Caco-2 (cell line): ENCODE results near the gene C18orf63. TPM values are rescaled to one million over a fixed set of nuclear protein-coding genes. Genes with fewer than 3 reads are reported as not detected.

Source experiments
- BruUV-seq: library from RNA; stranded (reverse); fragments of 400-500 nt; replicated peaks from 2 replicates; lab custom pipeline; 2021; lab: Mats Ljungman, UMichigan
- CTCF ChIA-PET: fragments of 300-600 bp; sonication (Branson Sonifier 250); formaldehyde crosslinking; loops from one replicate; lab custom pipeline; 2022; ENCODE audit warnings: antibody characterized with exemption; lab: Charles Lee
- POLR2A ChIA-PET: fragments of 300-600 bp; sonication (Branson Sonifier 250); formaldehyde crosslinking; loops from one replicate; lab custom pipeline; 2022; ENCODE audit warnings: antibody characterized with exemption; lab: Charles Lee
- DNase-seq, 2 experiments: peaks; one replicate each; pipeline versions ENCODE4 v3.0.0 to v3.0.0-alpha.2; 2020 to 2022
- H3K27me3 ChIP-seq: replicated peaks from 2 replicates; pipeline ENCODE4 v1.6.0; 2011; ENCODE audit warnings: low read length; ENCODE audit not compliant: control insufficient read depth, insufficient read depth
- H3K36me3 ChIP-seq: 2 replicates; pipeline ENCODE4 v1.5.1; 2011; ENCODE audit warnings: low read length; ENCODE audit not compliant: control insufficient read depth, insufficient read depth
- H3K4me1 ChIP-seq: fragments of 250-450 bp; sonication (Bioruptor Pico); 2 replicates; pipeline ENCODE4 v1.5.1; 2020; ENCODE audit warnings: mild to moderate bottlenecking
- H3K4me3 ChIP-seq: 2 replicates; pipeline ENCODE4 v1.5.1; 2011; ENCODE audit warnings: low read depth, mild to moderate bottlenecking, control low read depth, low read length
- H3K9me3 ChIP-seq: fragments of 250-450 bp; sonication (Bioruptor Pico); 2 replicates; pipeline ENCODE4 v1.5.1; 2020; ENCODE audit warnings: mild to moderate bottlenecking, moderate library complexity
- H3K27ac Mint-ChIP-seq: one replicate; pipeline ENCODE4 v1.8.0; 2022; ENCODE audit warnings: mixed read lengths; ENCODE audit not compliant: unreplicated experiment
- H3K27me3 Mint-ChIP-seq: one replicate; pipeline ENCODE4 v1.8.0; 2022; ENCODE audit warnings: mixed read lengths; ENCODE audit not compliant: insufficient read depth, unreplicated experiment
- H3K36me3 Mint-ChIP-seq: one replicate; pipeline ENCODE4 v1.8.0; 2022; ENCODE audit warnings: mild to moderate bottlenecking, mixed read lengths; ENCODE audit not compliant: insufficient read depth, unreplicated experiment
- H3K4me1 Mint-ChIP-seq: one replicate; pipeline ENCODE4 v1.8.0; 2022; ENCODE audit warnings: low read depth, mixed read lengths; ENCODE audit not compliant: unreplicated experiment
- H3K4me3 Mint-ChIP-seq: one replicate; pipeline ENCODE4 v1.8.0; 2022; ENCODE audit warnings: mild to moderate bottlenecking, moderate library complexity, mixed read lengths; ENCODE audit not compliant: unreplicated experiment
- H3K9me3 Mint-ChIP-seq: one replicate; pipeline ENCODE4 v1.8.0; 2022; ENCODE audit warnings: mixed read lengths; ENCODE audit not compliant: unreplicated experiment
- intact Hi-C: fragments of 100-400 bp; cut with micrococcal nuclease; formaldehyde crosslinking; loops from one replicate; pipeline ENCODE4 v1.10.0; 2022; ENCODE audit not compliant: unreplicated experiment
- total RNA-seq: library from RNA; stranded (reverse); gene quantifications from 2 replicates; pipeline ENCODE4 v1.2.3, GENCODE V29; 2022
- TF ChIP-seq, protein P1 (sequence below), 2 experiments: fragments of 200-600 bp in 1 of 2; IDR thresholded peaks; 1 replicate in 1 of 2; 2 replicates in 1 of 2; pipeline versions ENCODE4 v1.5.1 to v1.8.0; 2011 to 2022; ENCODE audit warnings: antibody characterized with exemption in 1 of 2, control low read depth in 1 of 2, inconsistent platforms in 1 of 2, low read depth in 1 of 2, low read length in 1 of 2, mild to moderate bottlenecking in 1 of 2, moderate library complexity in 1 of 2; ENCODE audit not compliant: insufficient read depth in 1 of 2, severe bottlenecking in 1 of 2, unreplicated experiment in 1 of 2

C18orf63 gene
- total RNA-seq, 1 experiment from 2014 or later: not detected

DNA sequence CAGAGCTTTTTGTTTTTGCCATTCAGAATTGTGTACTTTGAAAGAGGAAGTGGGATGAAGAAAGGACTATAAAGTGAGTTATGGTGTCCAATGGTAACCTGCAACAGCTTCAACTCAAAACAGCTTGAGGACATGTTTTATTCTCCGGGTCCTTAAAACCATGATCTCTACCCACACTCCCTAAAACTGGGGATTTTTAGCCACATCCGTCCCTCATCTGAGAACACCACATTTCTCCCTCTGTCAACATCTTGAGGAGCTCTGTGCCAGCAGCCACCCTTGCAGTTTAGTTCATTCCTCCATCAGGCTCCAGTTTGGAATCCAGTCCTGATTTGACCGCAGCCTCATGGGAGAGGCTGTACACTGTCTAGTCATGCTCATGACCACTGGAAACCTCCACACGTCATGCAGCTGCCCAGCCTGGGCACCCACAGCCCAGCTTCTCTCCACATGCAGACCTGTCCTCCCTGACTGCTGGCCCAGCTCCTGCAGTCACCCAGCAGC, 62.6 kb downstream of the C18orf63 start:
- H3K4me1 Mint-ChIP-seq: no peaks in the 10 kb centered on the region
- Histone ChIP-seq H3K9me3 (no peaks in the 10 kb centered on the region), H3K4me3 (no peak overlapping the region), H3K36me3 (no peaks in the 10 kb centered on the region), H3K27me3 (no peaks in the 10 kb centered on the region), H3K4me1 (no peaks in the 10 kb centered on the region)
- no peak for DNase-seq
- H3K27me3 Mint-ChIP-seq: no peaks in the 10 kb centered on the region
- no peaks in the 10 kb centered on the region for H3K36me3 Mint-ChIP-seq
- H3K27ac Mint-ChIP-seq: no peak overlapping the region
- H3K4me3 Mint-ChIP-seq: no peak overlapping the region
- intact Hi-C loops: no loop called here
- ChIA-PET POLR2A (no interaction called here), CTCF (interaction anchor here (0.9 kb wide), 1 partner anchor 118 kb away, joined by 3 read pairs; the partner anchor contains the start of gene CNDP2)
- no TSS peak for BruUV-seq
- TF ChIP-seq, protein P1, sequence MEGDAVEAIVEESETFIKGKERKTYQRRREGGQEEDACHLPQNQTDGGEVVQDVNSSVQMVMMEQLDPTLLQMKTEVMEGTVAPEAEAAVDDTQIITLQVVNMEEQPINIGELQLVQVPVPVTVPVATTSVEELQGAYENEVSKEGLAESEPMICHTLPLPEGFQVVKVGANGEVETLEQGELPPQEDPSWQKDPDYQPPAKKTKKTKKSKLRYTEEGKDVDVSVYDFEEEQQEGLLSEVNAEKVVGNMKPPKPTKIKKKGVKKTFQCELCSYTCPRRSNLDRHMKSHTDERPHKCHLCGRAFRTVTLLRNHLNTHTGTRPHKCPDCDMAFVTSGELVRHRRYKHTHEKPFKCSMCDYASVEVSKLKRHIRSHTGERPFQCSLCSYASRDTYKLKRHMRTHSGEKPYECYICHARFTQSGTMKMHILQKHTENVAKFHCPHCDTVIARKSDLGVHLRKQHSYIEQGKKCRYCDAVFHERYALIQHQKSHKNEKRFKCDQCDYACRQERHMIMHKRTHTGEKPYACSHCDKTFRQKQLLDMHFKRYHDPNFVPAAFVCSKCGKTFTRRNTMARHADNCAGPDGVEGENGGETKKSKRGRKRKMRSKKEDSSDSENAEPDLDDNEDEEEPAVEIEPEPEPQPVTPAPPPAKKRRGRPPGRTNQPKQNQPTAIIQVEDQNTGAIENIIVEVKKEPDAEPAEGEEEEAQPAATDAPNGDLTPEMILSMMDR (IDR thresholded peaks at IDR 0.05; ENCODE audit: insufficient read depth in 1 of 2, low read depth in 1 of 2, low read length in 1 of 2, severe bottlenecking in 1 of 2, unreplicated experiment in 1 of 2): no peak
- no peaks in the 10 kb centered on the region for H3K9me3 Mint-ChIP-seq

DNA sequence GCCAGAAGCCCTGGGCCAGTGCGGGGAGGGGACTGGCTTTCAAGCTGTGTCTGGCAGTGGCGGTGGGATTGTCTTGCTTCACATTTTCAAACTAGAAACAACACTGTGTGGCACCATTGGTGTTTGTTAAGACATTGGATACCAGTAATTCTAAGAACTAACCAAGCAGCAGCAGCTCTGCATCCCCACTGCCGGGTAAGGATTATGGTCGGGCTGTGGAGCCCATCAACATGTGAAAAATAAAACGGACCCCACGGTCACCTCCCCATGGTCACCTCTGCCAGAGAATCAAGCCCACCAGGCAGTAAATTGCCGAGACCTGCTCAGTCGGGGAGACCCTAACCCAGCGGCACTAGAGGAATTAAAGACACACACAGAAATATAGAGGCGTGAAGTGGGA, 65.3 kb downstream of the C18orf63 start:
- no peaks in the 10 kb centered on the region for H3K36me3 ChIP-seq
- no peak overlapping the region for H3K4me3 ChIP-seq
- no peaks in the 10 kb centered on the region for H3K36me3 Mint-ChIP-seq
- ChIA-PET POLR2A (no interaction called here), CTCF (no interaction called here)
- no peaks in the 10 kb centered on the region for H3K27me3 Mint-ChIP-seq
- BruUV-seq: no TSS peak
- no peak for DNase-seq
- H3K27ac Mint-ChIP-seq: no peak overlapping the region
- H3K9me3 ChIP-seq: no peaks in the 10 kb centered on the region
- no peaks in the 10 kb centered on the region for H3K27me3 ChIP-seq
- no peaks in the 10 kb centered on the region for H3K4me1 Mint-ChIP-seq
- intact Hi-C loops: no loop called here
- H3K4me1 ChIP-seq: no peaks in the 10 kb centered on the region
- no peaks in the 10 kb centered on the region for H3K9me3 Mint-ChIP-seq
- no peak overlapping the region for H3K4me3 Mint-ChIP-seq
- TF ChIP-seq, protein P1 (IDR thresholded peaks at IDR 0.05; ENCODE audit: insufficient read depth in 1 of 2, low read depth in 1 of 2, low read length in 1 of 2, severe bottlenecking in 1 of 2, unreplicated experiment in 1 of 2): no peak

DNA sequence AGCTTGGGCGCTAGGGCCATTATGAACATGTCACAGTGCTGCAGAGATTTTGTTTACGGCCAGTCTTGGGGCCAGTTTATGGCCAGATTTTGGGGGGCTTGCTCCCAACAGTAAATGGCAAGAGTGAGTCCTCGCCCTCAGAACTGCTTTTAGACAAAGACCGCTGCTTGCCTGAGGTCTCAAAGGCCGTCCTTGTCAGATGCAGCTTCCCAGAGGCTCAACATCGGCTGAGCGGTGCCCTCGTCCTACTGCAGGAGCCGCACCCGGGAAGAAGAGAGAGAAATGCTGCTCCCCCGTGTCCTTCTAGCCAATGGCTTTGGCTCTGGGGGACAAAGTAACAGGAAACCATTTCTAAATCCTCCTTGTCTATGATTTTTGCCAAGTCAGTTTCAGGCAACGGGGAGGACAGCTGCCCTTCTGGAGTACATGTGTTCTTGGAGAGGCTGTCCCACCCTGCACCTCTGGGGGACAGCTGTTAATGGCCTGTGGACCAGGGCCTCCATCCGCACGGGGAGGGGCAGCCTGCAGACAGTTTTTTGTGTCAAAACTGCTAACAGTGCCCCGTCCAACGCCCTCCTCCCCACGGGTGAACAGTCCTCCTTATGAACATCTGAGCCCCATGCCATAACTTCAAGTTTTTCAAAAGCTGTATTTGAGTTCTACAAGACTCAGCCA, 66.1 kb downstream of the C18orf63 start:
- Mint-ChIP-seq H3K4me1 (no peaks in the 10 kb centered on the region), H3K9me3 (no peaks in the 10 kb centered on the region), H3K27me3 (no peaks in the 10 kb centered on the region), H3K27ac (no peak overlapping the region), H3K4me3 (no peak overlapping the region), H3K36me3 (no peaks in the 10 kb centered on the region)
- no TSS peak for BruUV-seq
- DNase-seq: no peak
- H3K36me3 ChIP-seq: no peaks in the 10 kb centered on the region
- CTCF ChIA-PET: no interaction called here
- H3K4me3 ChIP-seq: no peak overlapping the region
- H3K9me3 ChIP-seq: no peaks in the 10 kb centered on the region
- no peaks in the 10 kb centered on the region for H3K27me3 ChIP-seq
- TF ChIP-seq, protein P1 (IDR thresholded peaks at IDR 0.05; ENCODE audit: insufficient read depth in 1 of 2, low read depth in 1 of 2, low read length in 1 of 2, severe bottlenecking in 1 of 2, unreplicated experiment in 1 of 2): no peak
- H3K4me1 ChIP-seq: no peaks in the 10 kb centered on the region
- intact Hi-C loops: no loop called here
- POLR2A ChIA-PET: no interaction called here
